ENCODE data around the gene RNF144A.

The RNF144A gene

GRCh38 chr2:7083580-7084509 lies 166.6 kb downstream of the RNF144A start:
- no peak for DNase-seq (ENCODE audit: low read depth in 3 of 3)

- DNase-seq (ENCODE audit: low read depth in 3 of 3), result no peak
These were observed 167.4 kb downstream of the RNF144A start for GRCh38 chr2:7084601-7085000.

- DNase-seq (ENCODE audit: low read depth in 3 of 3), result no peak
These were observed 172.1 kb downstream of the RNF144A start for GRCh38 chr2:7089284-7089683.

GRCh38 chr2:7089898-7090510 lies 172.8 kb downstream of the RNF144A start:
- no peak for DNase-seq (ENCODE audit: low read depth in 3 of 3)

- no peak for DNase-seq (ENCODE audit: low read depth in 3 of 3)
These were observed 176.2 kb downstream of the RNF144A start for GRCh38 chr2:7093376-7093775.
